GM12873 (cell line): Measurements from ENCODE around the gene UAP1L1.

Experiments used
- TF ChIP-seq, protein P1 (sequence below): IDR thresholded peaks from 2 replicates; pipeline ENCODE4 v1.5.1; 2012; ENCODE audit warnings: low read depth, mild to moderate bottlenecking, moderate library complexity, low read length, control low read depth; ENCODE audit not compliant: insufficient read depth; ENCODE audit errors: missing control alignments

The UAP1L1 gene

DNA sequence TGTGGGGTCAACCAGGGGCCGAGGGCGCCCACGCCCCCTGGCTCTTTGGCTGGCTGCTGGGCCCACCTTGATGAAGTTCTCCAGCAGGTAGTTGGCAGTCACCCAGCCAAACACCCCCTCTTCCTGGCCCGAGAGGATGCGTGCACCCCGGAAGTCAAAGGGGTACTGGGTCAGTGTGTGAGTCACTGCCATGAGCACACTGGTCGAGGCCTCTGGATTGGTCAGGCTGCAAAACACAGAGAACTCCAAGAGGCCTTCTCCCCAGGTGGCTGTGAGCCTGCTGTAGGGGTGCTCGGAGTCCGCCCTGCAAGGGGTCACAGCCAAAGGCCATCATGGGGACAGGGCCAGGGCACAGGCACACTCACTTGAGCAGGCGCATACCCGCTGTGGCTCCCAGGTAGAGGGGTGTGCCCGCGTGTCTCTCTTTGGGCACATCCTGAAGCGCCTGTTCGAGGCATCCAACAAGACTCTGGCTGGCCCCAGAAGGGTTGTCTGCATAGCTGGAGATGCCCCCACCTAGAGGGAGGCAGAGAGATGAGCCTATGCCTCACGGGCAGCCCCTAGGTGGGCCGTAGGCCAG, 26.1 kb upstream of the UAP1L1 start:
- TF ChIP-seq, protein P1, sequence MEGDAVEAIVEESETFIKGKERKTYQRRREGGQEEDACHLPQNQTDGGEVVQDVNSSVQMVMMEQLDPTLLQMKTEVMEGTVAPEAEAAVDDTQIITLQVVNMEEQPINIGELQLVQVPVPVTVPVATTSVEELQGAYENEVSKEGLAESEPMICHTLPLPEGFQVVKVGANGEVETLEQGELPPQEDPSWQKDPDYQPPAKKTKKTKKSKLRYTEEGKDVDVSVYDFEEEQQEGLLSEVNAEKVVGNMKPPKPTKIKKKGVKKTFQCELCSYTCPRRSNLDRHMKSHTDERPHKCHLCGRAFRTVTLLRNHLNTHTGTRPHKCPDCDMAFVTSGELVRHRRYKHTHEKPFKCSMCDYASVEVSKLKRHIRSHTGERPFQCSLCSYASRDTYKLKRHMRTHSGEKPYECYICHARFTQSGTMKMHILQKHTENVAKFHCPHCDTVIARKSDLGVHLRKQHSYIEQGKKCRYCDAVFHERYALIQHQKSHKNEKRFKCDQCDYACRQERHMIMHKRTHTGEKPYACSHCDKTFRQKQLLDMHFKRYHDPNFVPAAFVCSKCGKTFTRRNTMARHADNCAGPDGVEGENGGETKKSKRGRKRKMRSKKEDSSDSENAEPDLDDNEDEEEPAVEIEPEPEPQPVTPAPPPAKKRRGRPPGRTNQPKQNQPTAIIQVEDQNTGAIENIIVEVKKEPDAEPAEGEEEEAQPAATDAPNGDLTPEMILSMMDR = no peak

DNA sequence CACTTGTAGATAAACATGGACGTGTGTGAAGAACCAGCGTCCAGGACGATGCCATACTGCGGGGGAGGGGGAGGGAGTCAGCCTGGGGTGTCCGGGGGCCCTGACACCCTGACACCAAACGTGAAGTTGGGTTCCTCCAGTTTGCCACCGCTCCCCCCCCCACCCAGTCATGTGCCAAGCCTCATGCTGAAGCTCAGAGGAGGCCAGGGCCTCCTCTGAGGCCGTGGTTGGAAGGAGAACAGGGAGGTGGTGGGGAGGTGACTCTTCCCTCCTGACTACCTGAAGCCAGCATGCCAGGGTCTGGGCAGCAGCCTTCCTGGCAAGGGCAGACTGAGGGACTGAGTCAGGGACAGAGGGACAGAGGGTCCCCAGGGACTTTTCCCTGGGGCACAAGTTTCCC, 25.0 kb upstream of the UAP1L1 start:
- TF ChIP-seq, protein P1 = no peak

DNA sequence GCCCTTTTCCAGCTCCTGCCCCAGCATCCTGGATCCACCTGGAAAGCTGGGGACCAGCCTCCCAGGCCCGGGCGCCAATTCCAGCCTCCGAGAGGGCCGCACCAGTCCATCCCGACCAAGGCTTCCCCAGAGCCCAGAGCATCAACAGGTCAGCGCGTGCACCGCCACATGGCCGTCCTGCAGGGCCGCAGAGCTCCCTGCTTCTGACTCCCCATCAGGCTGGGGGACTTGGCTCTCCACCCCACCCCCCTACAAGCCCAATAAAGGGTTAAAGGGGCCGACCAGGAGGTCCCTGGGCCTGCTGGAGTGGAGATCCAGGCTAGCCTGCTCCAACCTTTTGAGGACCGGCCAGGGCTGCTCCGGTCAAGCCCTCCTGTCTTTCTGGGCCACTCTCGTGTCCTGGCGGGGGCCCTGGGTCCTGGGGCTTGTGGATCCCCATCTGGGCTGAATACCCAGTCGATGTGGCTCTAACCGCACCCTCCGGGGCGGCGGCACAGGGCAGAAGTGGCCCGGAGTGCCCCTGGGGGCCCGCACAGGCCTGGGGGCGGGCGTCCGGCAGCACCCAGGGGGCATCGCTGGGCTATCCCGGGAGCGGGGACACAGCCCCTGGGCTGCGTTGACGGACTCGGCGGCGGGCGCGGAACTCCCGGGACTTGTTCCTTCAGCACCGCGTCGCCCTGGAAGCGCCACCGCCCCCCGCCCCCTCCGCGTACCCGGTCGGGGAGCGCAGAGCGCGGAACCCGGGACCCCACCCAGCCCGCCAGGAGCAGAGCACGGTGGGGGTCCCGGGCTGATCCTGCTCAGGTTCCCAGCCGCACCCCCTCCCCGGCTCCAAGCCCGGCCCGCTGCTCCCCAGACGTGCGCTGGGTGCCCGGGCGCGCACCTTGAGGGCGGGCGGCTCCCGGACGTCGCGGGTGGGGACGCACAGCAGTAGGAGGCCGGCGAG, 24.0 kb upstream of the UAP1L1 start:
- TF ChIP-seq, protein P1 = no peak

DNA sequence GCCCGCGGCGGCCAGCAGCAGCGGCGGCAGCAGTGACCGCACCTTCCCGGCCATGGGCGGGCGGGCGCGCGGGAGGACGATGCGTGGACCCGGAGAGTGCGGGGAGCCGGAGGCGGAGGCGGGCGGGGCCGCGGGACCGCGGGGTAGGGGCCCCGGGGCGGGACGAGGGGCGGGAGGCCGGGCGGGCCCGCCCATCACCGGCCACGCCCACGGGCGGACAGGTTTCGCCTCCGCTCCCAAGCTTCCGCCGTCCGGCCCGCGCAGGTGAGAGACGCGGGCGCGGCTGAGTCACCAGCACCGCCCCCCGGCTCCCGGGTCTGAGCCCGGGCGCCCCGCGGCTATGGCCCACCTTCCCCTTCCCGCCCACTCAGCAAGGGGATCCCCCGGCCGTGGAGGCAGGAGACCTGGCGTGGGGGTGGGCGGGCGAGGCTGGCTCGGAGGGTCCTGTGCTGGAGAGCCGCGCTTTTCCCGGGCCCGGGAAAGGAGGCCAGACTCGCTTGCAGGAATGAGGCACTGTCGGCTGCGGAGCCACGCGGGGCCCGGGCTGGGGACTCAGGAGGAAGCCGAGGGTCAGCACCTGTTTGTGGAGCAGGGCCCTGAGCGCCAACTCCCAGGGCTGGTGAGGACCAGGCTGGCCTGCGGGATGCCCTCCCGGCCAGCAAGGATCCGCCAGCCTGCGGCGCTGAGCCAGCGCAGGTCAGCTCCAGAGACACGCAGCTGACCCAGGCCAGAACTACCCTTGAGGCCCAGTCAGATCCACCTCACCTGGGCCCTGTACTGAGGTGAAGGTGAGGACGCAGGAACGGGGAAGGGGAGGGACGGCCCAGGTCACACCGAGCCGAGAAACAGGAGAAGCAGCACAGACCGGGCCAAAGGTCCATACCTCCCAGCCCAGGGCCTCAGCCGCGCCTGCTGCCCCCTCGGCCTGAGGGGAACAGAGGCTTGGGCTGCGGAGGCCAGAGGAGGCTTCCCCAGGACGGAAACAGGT, 23.1 kb upstream of the UAP1L1 start, which contains the start of gene ENTPD2:
Gene ENTPD2, minus strand, starts transcription at position 118 of the 988 bp plus-strand sequence. Its CDS starts 64 bp downstream, at position 54.
- TF ChIP-seq, protein P1 = no peak

DNA sequence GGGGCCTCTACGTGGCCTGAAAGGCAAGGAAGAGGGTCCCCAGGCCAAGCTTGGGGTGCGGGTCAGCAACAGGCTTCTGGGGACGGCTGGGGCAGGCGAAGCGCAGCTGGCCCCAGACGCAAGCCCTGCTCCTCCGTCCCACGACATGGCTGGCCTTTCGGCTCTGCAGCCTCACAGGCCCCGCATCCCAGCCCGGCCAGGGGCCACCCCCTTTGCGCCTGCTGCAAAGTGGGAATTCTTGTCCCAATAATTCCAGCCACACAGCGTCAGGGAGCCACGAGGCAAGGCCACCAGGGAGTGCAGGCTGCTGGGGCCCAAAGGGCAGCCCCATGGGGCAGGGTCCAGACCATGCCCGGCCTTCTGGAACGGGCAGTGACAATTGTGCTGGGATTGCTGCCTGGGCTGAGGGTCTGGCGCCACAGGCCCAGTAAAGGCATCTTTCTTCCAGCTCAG, 22.4 kb upstream of the UAP1L1 start:
- TF ChIP-seq, protein P1 = no peak

DNA sequence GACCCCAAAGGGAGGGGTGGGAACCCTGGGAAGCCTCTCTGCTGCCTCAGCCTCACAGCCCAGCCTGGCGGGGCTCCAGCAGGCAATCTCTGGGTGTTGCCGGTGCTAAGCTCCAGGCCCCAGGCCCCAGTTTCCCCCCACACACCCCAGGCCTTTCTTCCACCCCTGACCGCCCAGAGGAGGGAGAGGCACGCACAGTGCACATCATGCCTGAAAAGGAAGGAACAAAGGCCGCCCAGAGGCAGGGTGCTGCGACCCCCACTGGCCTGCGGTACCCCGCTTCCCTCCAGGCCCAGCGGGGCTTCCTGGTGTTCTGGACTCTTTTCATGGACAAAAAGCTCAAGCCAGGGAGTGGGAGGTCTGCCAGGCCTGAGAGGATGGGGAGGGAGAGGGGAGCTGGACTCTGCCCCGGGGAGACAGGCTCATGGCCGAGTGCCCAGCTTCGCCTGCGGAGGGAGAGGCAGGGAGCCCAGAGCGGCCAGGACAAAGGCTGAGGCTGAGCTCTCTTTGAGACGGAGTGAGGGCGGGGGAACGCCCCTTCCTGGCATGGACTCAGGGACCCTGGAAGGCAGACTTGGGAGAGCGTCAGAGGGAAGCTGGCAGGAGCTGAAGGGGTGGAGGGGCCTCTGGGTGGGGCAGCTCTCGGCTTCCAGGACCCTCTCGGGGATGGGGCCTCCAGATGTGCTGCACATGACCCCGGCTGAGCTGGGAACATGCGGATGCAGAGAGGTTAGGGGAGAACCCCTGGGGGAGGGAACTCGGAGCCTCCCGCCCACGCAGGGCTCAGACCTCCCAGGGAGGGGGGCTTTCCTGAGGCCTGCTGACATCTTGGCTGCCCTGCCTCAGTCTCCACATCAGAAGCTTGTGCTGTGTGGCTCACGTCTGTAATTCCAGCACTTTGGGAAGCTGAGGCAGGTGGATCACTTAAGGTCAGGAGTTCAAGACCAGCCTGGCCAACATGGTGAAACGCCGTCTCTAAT, 21.6 kb upstream of the UAP1L1 start:
- TF ChIP-seq, protein P1 = no peak
